HepG2 (cell line): ENCODE results near the gene FAM168A. TPM values are rescaled to one million over a fixed set of nuclear protein-coding genes. Genes with fewer than 3 reads are reported as not detected.

ENCODE experiments used
- CEBPG ChIP-seq: IDR thresholded peaks from 2 replicates; pipeline ENCODE4 v1.6.1; 2016
- CREBL2 ChIP-seq: sonication (generic); formaldehyde crosslinking; IDR thresholded peaks from 2 replicates; pipeline ENCODE4 v1.8.1; 2023; ENCODE audit warnings: missing genetic modification reagents, mild to moderate bottlenecking, borderline replicate concordance
- FOXK1 ChIP-seq: sonication (generic); formaldehyde crosslinking; IDR thresholded peaks from 2 replicates; pipeline ENCODE4 v1.4.0; 2020; ENCODE audit warnings: low read depth, missing genetic modification reagents, borderline replicate concordance
- NR0B2 ChIP-seq: sonication (generic); formaldehyde crosslinking; IDR thresholded peaks from 2 replicates; pipeline ENCODE4 v1.4.0; 2020; ENCODE audit warnings: mild to moderate bottlenecking, missing genetic modification reagents
- RERE ChIP-seq: IDR thresholded peaks from 2 replicates; pipeline ENCODE4 v1.6.1; 2016; ENCODE audit warnings: low read depth, missing genetic modification reagents, missing compliant biosample characterization
- XRCC5 ChIP-seq: fragments of 200-400 bp; formaldehyde crosslinking; optimal IDR thresholded peaks from 2 replicates; pipeline ENCODE3; 2017; ENCODE audit warnings: mild to moderate bottlenecking, low read length
- ZBTB34 ChIP-seq: sonication (generic); formaldehyde crosslinking; IDR thresholded peaks from 2 replicates; pipeline ENCODE4 v1.8.0; 2022; ENCODE audit warnings: mild to moderate bottlenecking, missing genetic modification reagents
- ZBTB4 ChIP-seq: sonication (generic); formaldehyde crosslinking; IDR thresholded peaks from 2 replicates; pipeline ENCODE4 v1.4.0; 2020; ENCODE audit warnings: missing genetic modification reagents, mild to moderate bottlenecking, borderline replicate concordance
- ZBTB49 ChIP-seq: sonication (generic); formaldehyde crosslinking; IDR thresholded peaks from 2 replicates; pipeline ENCODE4 v1.4.0; 2020; ENCODE audit warnings: missing genetic modification reagents, borderline replicate concordance
- ZNF224 ChIP-seq: sonication (generic); formaldehyde crosslinking; IDR thresholded peaks from 2 replicates; pipeline ENCODE4 v1.5.0; 2020; ENCODE audit warnings: mild to moderate bottlenecking, missing genetic modification reagents
- ZNF547 ChIP-seq: sonication (generic); formaldehyde crosslinking; IDR thresholded peaks from 2 replicates; pipeline ENCODE4 v1.5.1; 2020; ENCODE audit warnings: mild to moderate bottlenecking, missing genetic modification reagents
- ZNF710 ChIP-seq: sonication (generic); formaldehyde crosslinking; IDR thresholded peaks from 2 replicates; pipeline ENCODE4 v1.5.0; 2020; ENCODE audit warnings: mild to moderate bottlenecking, missing genetic modification reagents, borderline replicate concordance
- polyA plus RNA-seq, 8 experiments: library from polyadenylated mRNA; depleted of rRNA in 3 of 8; stranded (reverse) in 7 of 8; unstranded in 1 of 8; fragments of >200 nt; fragmentation: Illumina TruSeq in 4 of 8; extraction: Trizol in 4 of 8; gene quantifications; 2 replicates each; pipeline versions ENCODE4 v1.2.1 to v1.2.3, GENCODE V29; 2011 to 2016; ENCODE audit warnings: low read depth in 4 of 8, missing spikeins in 1 of 8, mixed read lengths in 1 of 8; ENCODE audit not compliant: insufficient read depth in 1 of 8
- total RNA-seq, 5 experiments: library from RNA; depleted of rRNA; stranded (reverse); fragments of >200 nt; fragmentation: Illumina TruSeq; extraction: Trizol; gene quantifications; 2 replicates each; pipeline ENCODE4 v1.2.3, GENCODE V29; 2016; ENCODE audit warnings: low read depth in 1 of 5

Gene FAM168A
- total and polyA plus RNA-seq, 2 of the 13 experiments (the other 11 are each of a cell fraction or from before 2014, with no cell fraction given): 13.9 to 15.8 TPM

GRCh38 chr11:73554671-73555320 is 43.1 kb downstream of the FAM168A start (continued):
- TF ChIP-seq RERE (no peak), CREBL2 (CRISPR knock-in tag) (no peak), ZBTB4 (CRISPR knock-in tag) (no peak), ZNF224 (CRISPR knock-in tag) (no peak), ZBTB34 (CRISPR knock-in tag) (no peak), FOXK1 (CRISPR knock-in tag) (peak; percentile 58; the same call in 1 of the 2 replicates), CEBPG (CRISPR knock-in tag) (peak; percentile 75), ZNF710 (CRISPR knock-in tag) (no peak), NR0B2 (no peak), ZBTB49 (no peak), XRCC5 (no peak), ZNF547 (no peak)
